KOPT-K1 (cell line): Measurements from ENCODE around the gene TTLL6.
"Not testable (repeated sequence)": the region's sequence is repeated elsewhere in the genome, so short reads cannot be mapped to it uniquely, and the experiment has no call there.

Experiments
- H3K27ac ChIP-seq: fragments of 200-600 bp; sonication (generic); 2 replicates; pipeline ENCODE4 v1.5.1; 2016; ENCODE audit warnings: antibody characterized with exemption, mild to moderate bottlenecking, low read depth, low read length; ENCODE audit not compliant: poor library complexity, severe bottlenecking
- H3K36me3 ChIP-seq: fragments of 200-600 bp; sonication (generic); 2 replicates; pipeline ENCODE4 v1.5.1; 2017; ENCODE audit warnings: antibody characterized with exemption, mild to moderate bottlenecking, low read length, moderate library complexity; ENCODE audit not compliant: insufficient read depth
- H3K9me3 ChIP-seq: fragments of 200-600 bp; sonication (generic); 2 replicates; pipeline ENCODE4 v1.5.1; 2017; ENCODE audit warnings: antibody characterized with exemption, low read length, mild to moderate bottlenecking; ENCODE audit not compliant: insufficient read depth, poor library complexity, severe bottlenecking

TTLL6 gene

GRCh38 chr17:48719642-48720265, 97.3 kb downstream of the TTLL6 start:
- Histone ChIP-seq H3K9me3 (no peaks in the 10 kb centered on the region), H3K36me3 (no peaks in the 10 kb centered on the region), H3K27ac (no peak overlapping the region)

DNA sequence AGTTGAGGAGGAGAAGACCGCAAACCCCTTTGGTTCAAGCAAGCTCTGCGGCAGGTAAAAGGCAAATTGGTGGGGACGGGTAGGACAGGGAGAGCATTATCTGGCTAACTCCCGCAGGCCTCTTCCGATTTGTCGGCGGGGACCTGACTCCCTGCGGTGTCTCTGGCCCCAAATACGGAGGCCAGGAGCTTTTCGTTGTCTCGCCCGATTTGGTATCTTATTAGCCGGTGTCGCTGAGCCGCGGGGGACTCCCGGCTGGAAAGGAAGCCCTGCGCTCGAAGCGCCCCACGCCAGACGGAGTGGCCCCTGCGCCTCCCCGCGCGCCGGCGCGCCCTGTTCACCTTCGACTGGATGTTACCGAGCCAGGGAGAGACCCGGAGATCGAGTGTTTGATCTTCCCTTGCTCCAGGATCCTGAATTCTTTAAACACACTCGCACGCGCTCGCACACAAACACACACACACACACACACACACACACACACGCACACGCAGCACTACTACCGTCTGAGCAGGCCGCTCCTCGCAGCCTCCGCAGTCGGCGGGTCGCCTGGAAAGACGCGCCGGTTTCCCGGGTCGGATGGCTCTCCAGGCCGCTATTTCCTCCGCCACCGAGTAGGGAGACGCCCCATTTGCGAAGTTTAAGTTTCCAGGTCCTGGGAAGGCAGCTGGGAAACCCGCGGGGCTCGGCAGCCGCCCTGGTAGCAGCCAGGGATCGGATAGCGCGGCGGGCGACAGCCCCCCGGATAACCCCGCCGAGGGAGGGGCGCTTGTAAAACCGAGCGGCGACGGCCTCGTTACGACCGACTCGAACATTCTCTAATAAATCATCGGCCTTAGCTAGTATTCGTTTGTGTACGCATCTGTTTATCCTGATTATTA, 98.0 kb downstream of the TTLL6 start:
- Histone ChIP-seq H3K9me3 (no peaks in the 10 kb centered on the region), H3K27ac (no peak overlapping the region), H3K36me3 (no peaks in the 10 kb centered on the region)

DNA sequence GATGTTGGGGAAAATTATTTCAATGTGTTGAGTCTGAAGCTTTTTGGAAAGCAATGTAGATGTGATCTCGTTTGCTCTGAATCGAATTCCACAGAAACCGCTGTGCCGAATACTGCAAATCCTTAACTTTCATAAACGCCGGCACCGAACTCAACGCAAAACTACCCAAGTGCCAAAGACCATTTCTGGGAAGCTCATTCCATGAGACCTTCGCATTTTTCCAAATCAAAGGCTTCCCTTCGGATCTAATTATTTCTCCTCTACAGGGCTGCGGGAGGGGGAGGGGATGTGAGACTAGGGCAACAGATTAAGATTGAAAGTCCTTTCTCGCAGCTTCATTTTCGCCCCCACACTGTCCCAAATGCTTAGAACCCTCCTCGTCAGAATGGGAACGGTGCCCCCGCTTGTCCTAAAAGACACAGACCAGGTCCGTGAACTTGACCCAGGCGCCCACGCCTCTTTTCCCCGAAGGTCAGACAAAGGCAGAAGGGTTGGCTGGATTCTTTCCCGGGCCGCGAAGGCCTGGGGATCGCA, 98.7 kb downstream of the TTLL6 start:
- Histone ChIP-seq H3K36me3 (no peaks in the 10 kb centered on the region), H3K9me3 (no peaks in the 10 kb centered on the region), H3K27ac (no peak overlapping the region)

GRCh38 chr17:48717367-48718226, 99.4 kb downstream of the TTLL6 start:
- no peak overlapping the region for H3K27ac ChIP-seq

DNA sequence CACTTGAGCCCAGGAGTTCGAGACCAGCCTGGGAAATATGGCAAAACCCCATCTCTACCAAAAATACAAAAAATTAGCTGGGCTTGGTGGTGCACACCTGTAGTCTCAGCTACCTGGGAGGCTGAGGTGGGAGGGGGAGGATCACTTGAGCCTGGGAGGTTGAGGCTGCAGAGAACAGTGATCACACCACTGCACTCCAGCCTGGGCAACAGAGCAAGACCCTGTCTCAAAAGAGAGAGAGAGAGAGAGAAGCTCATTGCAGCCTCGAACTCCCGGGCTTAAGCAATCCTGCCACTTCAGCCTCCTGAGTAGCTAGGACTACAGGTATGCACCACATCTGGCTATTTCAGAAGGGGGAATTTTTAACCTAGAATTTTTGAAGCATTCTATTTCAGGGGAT, 100.5 kb downstream of the TTLL6 start:
- H3K27ac ChIP-seq, H3K36me3 ChIP-seq, H3K9me3 ChIP-seq: not testable (repeated sequence)

More at GRCh38 chr17:48717367-48718226, 99.4 kb downstream of the TTLL6 start:
- Histone ChIP-seq H3K9me3 (no peaks in the 10 kb centered on the region), H3K36me3 (no peaks in the 10 kb centered on the region)

- H3K27ac ChIP-seq, result no peak overlapping the region
- no peaks in the 10 kb centered on the region for H3K9me3 ChIP-seq
- no peaks in the 10 kb centered on the region for H3K36me3 ChIP-seq
Measured at GRCh38 chr17:48715496-48716399, 101.3 kb downstream of the TTLL6 start.
